GM18517 (cell line): ENCODE data around the gene MDK.
A peak's percentile ranks its signal among the peaks of the same experiment; 100 is the strongest.

ENCODE experiments used
- ATAC-seq: cut with Tn5 transposase; IDR thresholded peaks from one replicate; pipeline ENCODE4 v1.9.1; 2021; ENCODE audit warnings: mild to moderate bottlenecking, moderate library complexity; ENCODE audit not compliant: unreplicated experiment

MDK gene

GRCh38 chr11:46347637-46348311 lies 33.7 kb upstream of the MDK start:
- ATAC-seq = no peak

- no peak for ATAC-seq
Observed at GRCh38 chr11:46348566-46349401, 32.7 kb upstream of the MDK start.

GRCh38 chr11:46350695-46351094 lies 30.8 kb upstream of the MDK start:
- ATAC-seq = no peak

- ATAC-seq = no peak
Observed at GRCh38 chr11:46351148-46351547, 30.3 kb upstream of the MDK start.

DNA sequence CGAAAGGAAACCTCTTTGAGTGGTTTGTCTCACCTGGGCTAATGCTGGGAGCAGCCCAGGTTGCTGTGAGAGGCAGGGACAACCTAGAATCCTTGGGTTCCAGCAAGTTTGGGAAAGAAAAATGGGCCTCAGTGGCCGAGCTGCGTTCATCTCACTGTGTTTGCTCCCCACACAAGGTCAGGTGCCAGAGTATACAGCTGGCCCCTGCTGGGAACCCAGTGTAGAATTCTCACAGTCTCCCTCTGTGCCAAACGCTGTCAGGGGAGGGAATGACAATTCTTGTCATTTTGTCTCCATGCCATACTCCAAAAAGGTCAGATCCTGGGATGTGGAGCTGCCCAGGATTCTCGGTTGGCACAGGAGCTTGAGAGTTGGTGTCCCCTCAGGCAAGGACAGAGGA lies 29.9 kb upstream of the MDK start:
- ATAC-seq = no peak

GRCh38 chr11:46352063-46352841 lies 29.2 kb upstream of the MDK start:
- ATAC-seq = no peak

DNA sequence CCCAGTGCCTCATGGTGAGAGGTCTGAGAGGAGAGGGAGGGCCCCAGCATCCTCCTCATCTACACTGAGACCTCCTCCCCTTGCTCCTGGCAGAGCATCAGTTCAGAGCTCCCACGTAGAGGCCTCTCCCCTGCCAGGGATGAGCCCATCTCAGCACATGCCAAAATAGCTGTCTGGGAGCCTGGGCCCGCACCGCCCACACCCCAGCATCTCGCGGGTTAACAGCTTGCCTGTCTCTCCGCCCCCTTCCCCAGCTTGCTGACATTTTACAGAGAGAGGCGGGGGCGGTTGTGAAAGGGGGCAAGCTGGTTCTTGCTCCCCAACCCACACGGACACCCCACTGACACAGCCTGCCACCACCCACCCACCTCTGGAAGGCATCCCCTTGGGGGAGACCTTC lies 27.8 kb upstream of the MDK start:
- ATAC-seq = no peak

DNA sequence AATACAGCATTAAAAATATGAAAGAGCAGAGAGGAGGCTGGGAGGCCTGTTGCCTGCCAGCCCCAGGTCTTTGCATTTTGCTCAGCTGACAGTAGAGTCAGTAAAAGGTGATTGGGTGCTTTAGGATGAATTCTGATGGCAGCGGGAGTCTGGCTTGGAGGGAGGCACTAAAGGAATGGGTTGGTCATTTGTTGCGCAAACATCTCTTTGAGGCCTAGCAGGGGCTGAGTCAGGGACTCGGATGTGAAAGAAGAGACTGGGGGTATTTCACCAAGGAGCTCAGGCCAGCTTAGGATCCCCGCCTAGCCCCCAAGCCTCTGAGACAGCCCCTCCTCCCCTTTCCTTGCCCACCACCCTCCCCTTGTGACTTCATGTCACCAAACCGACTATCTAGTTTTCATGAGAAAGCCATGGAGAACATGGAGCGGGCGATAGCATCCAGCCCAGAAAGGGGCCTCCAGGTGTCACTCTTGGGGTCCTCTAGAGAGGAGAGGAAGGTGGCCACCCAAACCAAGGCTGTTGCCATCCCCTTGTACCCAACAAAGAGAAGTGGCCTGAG lies 24.5 kb upstream of the MDK start:
- no peak for ATAC-seq

DNA sequence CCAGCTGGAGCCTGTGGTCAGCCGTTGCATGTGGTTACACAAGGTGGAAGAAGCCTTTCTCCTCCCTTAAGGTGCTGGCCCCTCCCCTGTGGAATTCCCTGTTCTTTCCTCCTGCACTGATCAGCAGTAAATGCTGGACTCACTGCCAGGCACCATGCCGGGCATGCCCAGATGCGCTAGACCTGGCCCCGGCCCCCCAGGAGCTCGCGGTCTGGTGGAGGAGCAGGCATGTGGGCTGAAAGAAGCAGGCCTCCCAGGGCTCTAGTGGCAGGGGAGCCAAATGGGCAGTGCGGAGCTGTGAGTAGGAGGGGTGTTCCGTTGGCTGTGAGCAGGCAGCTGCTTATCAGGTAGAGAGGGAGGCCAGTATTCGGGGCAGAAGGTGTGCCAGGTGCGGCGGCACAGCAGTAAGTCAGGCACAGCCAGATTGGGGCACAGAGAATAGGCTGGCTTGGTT lies 24.0 kb upstream of the MDK start:
- ATAC-seq = no peak

DNA sequence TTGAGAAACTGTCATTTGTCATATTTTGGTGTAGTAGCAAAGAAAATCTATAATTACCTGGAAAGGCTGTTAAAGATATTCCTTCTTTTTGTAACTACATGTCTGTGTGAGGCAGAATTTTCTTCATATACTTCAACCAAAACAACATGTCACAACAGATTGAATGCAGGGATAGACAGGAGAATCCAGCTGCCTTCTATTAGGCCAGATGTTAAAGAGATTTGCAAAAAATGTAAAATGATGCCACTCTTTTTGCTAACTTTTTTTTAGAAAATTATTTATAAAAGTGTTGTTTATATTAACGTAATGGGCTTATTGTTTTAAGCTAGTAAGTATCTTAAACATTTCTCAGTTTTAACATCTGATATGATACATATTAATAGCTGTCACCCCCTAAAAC lies 21.5 kb upstream of the MDK start:
- no peak for ATAC-seq

DNA sequence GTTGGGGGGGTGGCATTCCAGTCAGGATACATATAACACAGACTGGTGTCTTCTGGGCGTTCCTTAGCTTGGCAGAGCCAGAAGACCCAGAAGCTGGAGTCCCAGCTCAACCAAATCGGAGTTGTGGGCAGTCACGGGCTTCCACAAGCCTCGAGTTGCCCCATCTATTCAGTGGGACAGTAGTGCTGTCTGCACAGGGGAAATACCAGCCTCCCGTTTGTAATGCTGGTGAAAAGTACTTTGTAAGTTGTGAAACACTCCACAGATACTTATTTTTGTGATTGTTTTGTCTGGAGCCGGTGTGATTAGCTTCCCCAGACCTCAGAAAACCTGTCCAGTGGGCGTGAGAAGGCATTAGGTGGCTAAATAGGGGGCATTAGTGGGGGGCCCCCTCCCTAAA lies 20.6 kb upstream of the MDK start:
- peak; percentile 12 for ATAC-seq

DNA sequence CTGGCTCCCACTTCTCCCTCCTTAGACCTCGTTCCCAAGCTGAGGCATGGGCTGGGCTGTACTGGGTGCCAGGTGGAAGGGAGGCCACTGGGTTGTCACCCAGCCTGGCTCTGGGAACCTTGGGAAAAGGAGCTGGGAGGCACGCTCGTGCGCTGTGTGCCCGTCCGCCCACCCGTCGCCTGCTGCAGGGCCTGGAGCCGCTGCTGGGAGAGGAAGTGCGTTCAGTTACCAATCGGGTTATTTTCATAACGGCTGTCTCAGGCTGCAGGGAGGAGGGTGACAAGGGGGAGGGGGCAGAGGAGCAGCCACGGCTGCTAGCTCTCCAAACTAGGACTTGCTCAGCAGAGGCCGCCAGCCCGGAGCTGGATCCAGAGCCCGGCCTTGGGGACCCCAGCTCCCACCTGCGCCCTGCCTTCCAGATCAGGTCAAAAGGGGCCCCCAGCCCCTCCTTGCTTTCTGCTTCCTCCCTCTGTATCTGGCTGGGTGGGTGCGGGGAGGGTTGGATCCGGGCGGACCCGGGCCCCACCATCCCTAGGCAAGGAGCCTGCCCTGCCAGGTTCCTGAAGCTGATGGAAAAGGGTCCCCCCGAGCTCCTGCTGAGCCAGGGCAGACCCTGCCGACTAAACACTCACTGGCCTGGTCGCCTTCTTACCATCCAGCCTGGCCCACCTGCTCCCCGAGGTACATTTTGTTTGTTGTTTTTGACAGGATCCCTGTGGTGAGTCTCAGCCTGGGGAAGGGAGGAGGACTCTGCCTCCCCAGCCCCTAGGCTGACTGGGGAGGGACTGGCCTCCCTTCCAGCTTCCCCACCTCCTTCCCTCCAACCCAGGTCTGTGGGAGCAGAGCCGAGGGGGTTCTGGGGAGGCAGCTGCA lies 19.9 kb upstream of the MDK start:
- ATAC-seq = peak; percentile 77

DNA sequence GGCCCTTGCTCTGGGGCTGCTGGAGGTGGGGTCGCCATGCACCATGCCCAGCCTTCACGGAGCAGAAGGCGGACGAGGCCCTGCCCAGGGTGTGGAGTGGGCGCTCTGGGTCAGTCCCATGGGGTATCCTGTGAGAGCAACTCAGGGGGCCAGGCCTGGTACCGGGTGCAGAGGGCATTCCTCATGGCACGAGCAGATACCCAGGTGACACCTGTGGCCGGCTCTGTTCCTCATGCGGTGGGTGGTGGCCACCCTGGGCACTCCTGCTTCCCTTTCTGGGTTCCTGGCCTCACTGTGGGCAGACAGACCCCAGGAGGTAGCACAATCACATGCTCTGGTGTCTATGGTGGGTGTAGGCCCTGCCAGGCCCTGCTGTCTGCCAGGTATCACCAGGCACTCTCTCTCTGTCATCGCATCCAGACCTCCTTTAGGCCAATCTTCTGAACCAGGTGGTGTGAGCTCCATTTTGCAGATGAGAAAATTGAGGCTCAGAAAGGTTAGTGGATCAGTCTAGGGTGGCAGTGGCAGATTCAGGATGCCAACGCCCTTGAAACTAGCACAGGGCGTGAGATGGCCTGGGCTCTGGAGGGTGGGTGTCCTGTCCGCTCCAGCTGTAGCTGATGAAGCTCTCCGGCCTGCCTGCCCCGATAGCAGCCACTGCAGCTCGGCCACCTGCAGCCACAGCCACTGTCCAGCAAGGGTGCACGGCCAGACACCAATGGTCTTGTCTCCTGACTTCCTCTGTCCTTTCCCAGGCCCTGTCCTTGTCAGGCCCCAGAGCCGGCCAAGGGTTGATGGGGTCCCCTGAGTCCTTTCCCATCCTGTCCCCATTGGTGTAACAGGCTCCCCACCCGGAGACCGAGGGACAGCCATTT lies 19.1 kb upstream of the MDK start:
- ATAC-seq = no peak

DNA sequence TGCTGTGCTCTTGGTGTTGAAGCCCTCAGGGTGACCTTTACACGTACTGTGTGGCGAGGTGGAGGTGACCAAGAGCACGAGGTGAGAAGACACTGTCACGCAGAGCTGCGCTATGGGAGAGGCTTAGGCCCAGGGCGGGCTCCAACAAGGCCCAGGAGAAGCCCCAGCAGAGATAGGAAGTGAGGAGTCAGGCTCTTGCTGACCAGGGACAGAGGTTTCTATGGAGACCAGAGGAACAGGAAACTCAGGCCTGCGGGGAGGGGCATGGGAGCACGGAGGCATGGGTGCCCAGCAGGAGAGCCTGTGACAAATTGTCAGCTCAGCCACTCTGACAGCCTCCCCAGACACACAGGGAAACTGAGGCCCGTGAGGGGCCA lies 18.4 kb upstream of the MDK start:
- no peak for ATAC-seq

DNA sequence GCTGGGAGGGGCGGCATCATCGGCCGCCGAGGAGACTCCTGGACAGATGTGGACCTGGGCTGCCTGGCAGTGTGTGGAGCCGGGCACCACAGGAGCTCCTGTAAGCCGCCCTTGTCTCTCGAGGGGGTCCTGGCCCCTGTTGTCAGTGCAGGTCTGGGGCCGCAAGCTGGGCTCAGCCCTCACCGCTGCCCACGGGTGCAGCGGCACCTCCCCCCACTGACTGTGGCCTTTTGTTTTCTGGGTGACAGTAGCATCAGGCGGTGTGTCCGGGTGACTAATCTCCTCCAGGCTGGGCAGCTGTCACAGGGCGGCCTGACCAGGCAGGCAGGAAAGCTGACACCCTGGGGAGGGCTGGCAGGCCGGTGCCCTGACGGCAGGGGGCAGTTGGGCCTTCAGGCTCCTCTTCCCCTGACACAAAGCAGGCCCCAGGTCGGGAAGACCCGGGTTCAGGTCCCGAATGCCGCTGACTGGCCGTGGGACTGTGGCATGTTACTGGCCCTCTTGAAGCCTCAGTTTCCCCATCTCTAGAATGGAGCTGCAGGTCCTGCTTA lies 17.9 kb upstream of the MDK start:
- no peak for ATAC-seq

DNA sequence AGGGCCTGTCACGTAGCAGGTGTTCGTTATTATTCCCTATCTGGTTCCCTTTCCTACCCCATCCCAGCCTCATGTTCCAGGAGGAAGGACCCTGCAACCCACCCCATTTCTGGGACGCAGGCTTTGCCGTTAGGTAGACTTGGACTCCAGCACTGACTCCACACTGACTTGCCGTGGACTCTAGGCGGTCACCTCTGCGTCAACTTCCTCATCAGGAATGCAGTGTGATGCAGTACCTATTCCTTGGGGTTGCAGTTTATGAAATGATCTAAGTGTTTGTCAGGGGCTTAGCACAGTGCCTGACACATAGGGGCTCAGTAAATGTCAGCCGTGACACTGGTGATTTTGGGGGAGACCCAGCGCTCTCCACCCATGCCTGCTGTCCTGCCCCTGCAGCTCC lies 17.4 kb upstream of the MDK start:
- ATAC-seq = no peak

DNA sequence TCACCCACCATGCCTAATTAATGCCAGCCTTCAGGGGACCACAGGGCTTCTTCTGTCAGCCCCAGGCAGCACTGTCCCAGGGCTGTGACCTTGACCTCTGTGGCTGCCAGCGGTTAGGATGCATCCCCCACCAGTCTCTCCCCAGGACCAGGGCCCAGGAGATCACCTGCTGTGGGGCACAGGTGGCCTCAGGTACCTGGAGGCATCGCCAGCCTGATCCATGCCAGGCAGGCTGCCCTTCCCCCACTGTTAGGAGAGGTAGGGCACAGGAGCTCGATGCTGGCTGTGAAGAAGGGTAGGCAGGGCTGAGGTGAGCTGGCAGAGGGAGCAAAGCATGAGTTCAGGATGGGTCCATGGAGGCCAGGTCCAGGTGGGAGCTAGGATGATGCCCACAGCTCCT lies 16.7 kb upstream of the MDK start:
- ATAC-seq = no peak

- ATAC-seq = no peak
Observed at GRCh38 chr11:46366260-46366659, 15.2 kb upstream of the MDK start.

- no peak for ATAC-seq
Observed at GRCh38 chr11:46366661-46367161, 14.8 kb upstream of the MDK start.
